GM23338 (cell line): Measurements from ENCODE around the gene PTPRH. TPM values are rescaled to one million over a fixed set of nuclear protein-coding genes. Genes with fewer than 3 reads are reported as not detected.

Experiments used
- ATAC-seq: fragments of 200-7000 bp; cut with Tn5 transposase; 3 replicates; pipeline ENCODE4 v1.9.1; 2020
- DNase-seq: peaks from one replicate; pipeline ENCODE4 v3.0.0-alpha.2; 2015; ENCODE audit warnings: low spot score
- H2AFZ ChIP-seq: fragments of 200-600 bp; sonication (generic); 2 replicates; pipeline ENCODE4 v1.8.0; 2016; ENCODE audit warnings: antibody characterized with exemption, mild to moderate bottlenecking, moderate library complexity
- H3F3A ChIP-seq: fragments of 200-600 bp; sonication (generic); replicated peaks from 2 replicates; pipeline ENCODE4 v1.8.0; 2017; ENCODE audit warnings: antibody characterized with exemption, mixed run types, low read depth
- H3K27ac ChIP-seq: fragments of 200-600 bp; sonication (generic); 2 replicates; pipeline ENCODE4 v1.6.1; 2016; ENCODE audit warnings: low read depth
- H3K27me3 ChIP-seq: fragments of 200-600 bp; sonication (generic); 2 replicates; pipeline ENCODE4 v1.8.0; 2016; ENCODE audit warnings: mild to moderate bottlenecking, mixed run types, moderate library complexity; ENCODE audit not compliant: insufficient read depth
- H3K36me3 ChIP-seq: fragments of 200-600 bp; sonication (generic); 2 replicates; pipeline ENCODE4 v1.8.0; 2016; ENCODE audit warnings: mild to moderate bottlenecking; ENCODE audit not compliant: insufficient read depth
- H3K4me1 ChIP-seq: fragments of 200-600 bp; sonication (generic); 2 replicates; pipeline ENCODE4 v1.8.0; 2016; ENCODE audit warnings: mild to moderate bottlenecking, moderate library complexity; ENCODE audit not compliant: insufficient read depth
- H3K4me2 ChIP-seq: fragments of 200-600 bp; sonication (generic); 2 replicates; pipeline ENCODE4 v1.7.1; 2017; ENCODE audit warnings: mixed run types
- H3K4me3 ChIP-seq: fragments of 200-600 bp; sonication (generic); 2 replicates; pipeline ENCODE4 v1.6.1; 2016; ENCODE audit warnings: mixed run types
- H3K79me2 ChIP-seq: fragments of 200-600 bp; sonication (generic); replicated peaks from 2 replicates; pipeline ENCODE4 v1.8.0; 2017; ENCODE audit warnings: mild to moderate bottlenecking; ENCODE audit not compliant: insufficient read depth
- H3K9me2 ChIP-seq: fragments of 200-600 bp; sonication (generic); 2 replicates; pipeline ENCODE4 v1.8.0; 2017; ENCODE audit not compliant: insufficient read depth
- H4K20me1 ChIP-seq: fragments of 200-600 bp; sonication (generic); replicated peaks from 2 replicates; pipeline ENCODE4 v1.8.0; 2017; ENCODE audit warnings: mild to moderate bottlenecking; ENCODE audit not compliant: insufficient read depth
- H3K27ac Mint-ChIP-seq: 2 replicates; pipeline ENCODE4 v1.8.0; 2020; ENCODE audit warnings: inconsistent platforms, mild to moderate bottlenecking, moderate library complexity, mixed read lengths
- H3K27me3 Mint-ChIP-seq: 3 replicates; pipeline ENCODE4 v1.8.0; 2022; ENCODE audit warnings: low read depth, mild to moderate bottlenecking, moderate library complexity, mixed read lengths, inconsistent platforms; ENCODE audit not compliant: insufficient read depth, poor library complexity
- H3K36me3 Mint-ChIP-seq: 3 replicates; pipeline ENCODE4 v1.8.0; 2021; ENCODE audit warnings: low read depth, mild to moderate bottlenecking, inconsistent platforms, moderate library complexity, mixed read lengths
- H3K4me1 Mint-ChIP-seq: 3 replicates; pipeline ENCODE4 v1.8.0; 2020; ENCODE audit warnings: mild to moderate bottlenecking, inconsistent platforms, mixed read lengths
- H3K4me3 Mint-ChIP-seq: 3 replicates; pipeline ENCODE4 v1.8.0; 2021; ENCODE audit warnings: moderate library complexity, mild to moderate bottlenecking, inconsistent platforms, mixed read lengths
- H3K9me3 Mint-ChIP-seq: 3 replicates; pipeline ENCODE4 v1.8.0; 2020; ENCODE audit warnings: moderate library complexity, mild to moderate bottlenecking, inconsistent platforms, mixed read lengths
- CREB1 ChIP-seq: fragments of 250-450 bp; sonication (Bioruptor Pico); IDR thresholded peaks from 2 replicates; pipeline ENCODE4 v1.5.0; 2020; ENCODE audit warnings: low read depth, mild to moderate bottlenecking, moderate library complexity
- EZH2 ChIP-seq: fragments of 200-600 bp; sonication (generic); IDR thresholded peaks from one replicate; pipeline ENCODE4 v1.8.0; 2017; ENCODE audit warnings: antibody characterized with exemption, mild to moderate bottlenecking, low read depth; ENCODE audit not compliant: unreplicated experiment
- JUNB ChIP-seq: IDR thresholded peaks from one replicate; pipeline ENCODE4 v1.6.1; 2016; ENCODE audit warnings: antibody characterized with exemption; ENCODE audit not compliant: unreplicated experiment
- NANOG ChIP-seq: IDR thresholded peaks from 2 replicates; pipeline ENCODE4 v1.6.1; 2016; ENCODE audit warnings: antibody characterized with exemption, borderline replicate concordance
- POLR2AphosphoS5 ChIP-seq: IDR thresholded peaks from 2 replicates; pipeline ENCODE4 v1.6.1; 2016; ENCODE audit warnings: antibody characterized with exemption, low read depth
- ZNF114 ChIP-seq: fragments of 250-450 bp; sonication (Bioruptor Pico); IDR thresholded peaks from 2 replicates; pipeline ENCODE4 v1.5.0; 2020; ENCODE audit warnings: mild to moderate bottlenecking, moderate library complexity
- ZNF331 ChIP-seq: fragments of 250-450 bp; sonication (Bioruptor Pico); IDR thresholded peaks from 2 replicates; pipeline ENCODE4 v1.5.0; 2020; ENCODE audit warnings: low read depth, mild to moderate bottlenecking, moderate library complexity
- polyA plus RNA-seq: library from polyadenylated mRNA; unstranded; fragments of >200 nt; fragmentation: Nextera tagmentation; extraction: Ambion mirVana; gene quantifications from 2 replicates; pipeline ENCODE4 v1.2.1, GENCODE V29; 2016
- total RNA-seq: library from RNA; depleted of rRNA; stranded (reverse); fragments of >200 nt; shearing (Covaris generic); gene quantifications from 2 replicates; pipeline ENCODE4 v1.2.3, GENCODE V29; 2014
- TF ChIP-seq, protein P1 (sequence below): IDR thresholded peaks from 2 replicates; pipeline ENCODE4 v1.6.1; 2016; ENCODE audit warnings: antibody characterized with exemption
- TF ChIP-seq, protein P2 (sequence below): fragments of 250-450 bp; sonication (Bioruptor Pico); IDR thresholded peaks from 2 replicates; pipeline ENCODE4 v1.5.0; 2020; ENCODE audit warnings: mild to moderate bottlenecking, moderate library complexity
- TF ChIP-seq, protein P3 (sequence below), 2 experiments: fragments of 200-600 bp in 1 of 2; sonication (generic) in 1 of 2; conservative IDR thresholded peaks; 2 replicates each; pipeline versions ENCODE4 v1.5.1 to v1.6.1; 2016 to 2017; ENCODE audit warnings: antibody characterized with exemption in 2 of 2, low read depth in 2 of 2, mild to moderate bottlenecking in 2 of 2, moderate library complexity in 1 of 2

PTPRH gene
- total and polyA plus RNA-seq, 2 experiments from 2014 or later = 0.16 to 2.1 TPM

DNA sequence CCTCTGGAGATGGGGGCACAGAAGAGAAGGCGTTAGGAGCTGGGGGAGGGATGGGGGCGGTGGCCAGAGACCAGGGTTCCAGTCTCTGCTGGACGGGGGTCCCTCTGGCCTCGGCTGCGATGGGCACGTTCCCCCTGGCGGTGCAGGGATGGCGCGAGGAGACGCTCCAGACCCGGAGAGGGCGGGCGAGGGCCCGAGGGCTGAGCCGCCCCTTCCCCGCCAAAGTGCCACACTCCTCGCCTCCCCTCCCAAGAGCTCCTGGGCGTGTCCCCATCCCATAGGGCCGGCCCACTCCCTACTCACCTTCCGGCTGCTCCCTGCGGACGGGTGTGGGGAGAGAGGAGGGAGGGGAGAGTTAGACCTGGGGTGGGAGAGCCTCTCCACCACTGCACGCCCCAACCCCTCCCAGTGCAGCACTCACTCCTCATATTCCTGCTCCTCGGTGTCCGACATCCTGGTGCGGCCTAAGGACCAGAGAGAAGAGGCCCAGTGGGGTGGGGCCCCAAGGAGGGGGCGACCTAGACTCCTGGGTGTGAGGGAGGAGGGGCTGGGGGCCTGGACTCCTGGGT lies 62.5 kb downstream of the PTPRH start:
- H3K4me3 ChIP-seq = peak overlapping the region; percentile 74
- H3K27me3 ChIP-seq = peaks cover 9% of the 10 kb centered on the region; the same call in 1 of the 2 replicates
- no peaks in the 10 kb centered on the region for H3K79me2 ChIP-seq
- H3K9me2 ChIP-seq = no peaks in the 10 kb centered on the region
- H2AFZ ChIP-seq = no peak overlapping the region
- H3K4me1 ChIP-seq = peaks cover 25% of the 10 kb centered on the region
- H3K4me1 Mint-ChIP-seq = peaks cover 34% of the 10 kb centered on the region
- H4K20me1 ChIP-seq = no peaks in the 10 kb centered on the region; the same call in 1 of the 2 replicates
- H3K4me3 Mint-ChIP-seq = peak overlapping the region; percentile 65
- H3K36me3 ChIP-seq = no peaks in the 10 kb centered on the region
- DNase-seq = peak; percentile 96
- peaks cover 17% of the 10 kb centered on the region for H3K27me3 Mint-ChIP-seq
- peaks cover 17% of the 10 kb centered on the region for H3K36me3 Mint-ChIP-seq
- no peak overlapping the region for H3K27ac Mint-ChIP-seq
- peak; percentile 88 for ATAC-seq
- 0 out of 3 replicates have a peak, but pooled peaks cover under 1% of the 10 kb centered on the region for H3K9me3 Mint-ChIP-seq
- H3K27ac ChIP-seq = peak overlapping the region; percentile 88; the same call in 1 of the 2 replicates
- H3F3A ChIP-seq = peaks cover 13% of the 10 kb centered on the region; the same call in 1 of the 2 replicates
- TF ChIP-seq, protein P1, sequence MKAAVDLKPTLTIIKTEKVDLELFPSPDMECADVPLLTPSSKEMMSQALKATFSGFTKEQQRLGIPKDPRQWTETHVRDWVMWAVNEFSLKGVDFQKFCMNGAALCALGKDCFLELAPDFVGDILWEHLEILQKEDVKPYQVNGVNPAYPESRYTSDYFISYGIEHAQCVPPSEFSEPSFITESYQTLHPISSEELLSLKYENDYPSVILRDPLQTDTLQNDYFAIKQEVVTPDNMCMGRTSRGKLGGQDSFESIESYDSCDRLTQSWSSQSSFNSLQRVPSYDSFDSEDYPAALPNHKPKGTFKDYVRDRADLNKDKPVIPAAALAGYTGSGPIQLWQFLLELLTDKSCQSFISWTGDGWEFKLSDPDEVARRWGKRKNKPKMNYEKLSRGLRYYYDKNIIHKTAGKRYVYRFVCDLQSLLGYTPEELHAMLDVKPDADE = no peak
- TF ChIP-seq, protein P2, sequence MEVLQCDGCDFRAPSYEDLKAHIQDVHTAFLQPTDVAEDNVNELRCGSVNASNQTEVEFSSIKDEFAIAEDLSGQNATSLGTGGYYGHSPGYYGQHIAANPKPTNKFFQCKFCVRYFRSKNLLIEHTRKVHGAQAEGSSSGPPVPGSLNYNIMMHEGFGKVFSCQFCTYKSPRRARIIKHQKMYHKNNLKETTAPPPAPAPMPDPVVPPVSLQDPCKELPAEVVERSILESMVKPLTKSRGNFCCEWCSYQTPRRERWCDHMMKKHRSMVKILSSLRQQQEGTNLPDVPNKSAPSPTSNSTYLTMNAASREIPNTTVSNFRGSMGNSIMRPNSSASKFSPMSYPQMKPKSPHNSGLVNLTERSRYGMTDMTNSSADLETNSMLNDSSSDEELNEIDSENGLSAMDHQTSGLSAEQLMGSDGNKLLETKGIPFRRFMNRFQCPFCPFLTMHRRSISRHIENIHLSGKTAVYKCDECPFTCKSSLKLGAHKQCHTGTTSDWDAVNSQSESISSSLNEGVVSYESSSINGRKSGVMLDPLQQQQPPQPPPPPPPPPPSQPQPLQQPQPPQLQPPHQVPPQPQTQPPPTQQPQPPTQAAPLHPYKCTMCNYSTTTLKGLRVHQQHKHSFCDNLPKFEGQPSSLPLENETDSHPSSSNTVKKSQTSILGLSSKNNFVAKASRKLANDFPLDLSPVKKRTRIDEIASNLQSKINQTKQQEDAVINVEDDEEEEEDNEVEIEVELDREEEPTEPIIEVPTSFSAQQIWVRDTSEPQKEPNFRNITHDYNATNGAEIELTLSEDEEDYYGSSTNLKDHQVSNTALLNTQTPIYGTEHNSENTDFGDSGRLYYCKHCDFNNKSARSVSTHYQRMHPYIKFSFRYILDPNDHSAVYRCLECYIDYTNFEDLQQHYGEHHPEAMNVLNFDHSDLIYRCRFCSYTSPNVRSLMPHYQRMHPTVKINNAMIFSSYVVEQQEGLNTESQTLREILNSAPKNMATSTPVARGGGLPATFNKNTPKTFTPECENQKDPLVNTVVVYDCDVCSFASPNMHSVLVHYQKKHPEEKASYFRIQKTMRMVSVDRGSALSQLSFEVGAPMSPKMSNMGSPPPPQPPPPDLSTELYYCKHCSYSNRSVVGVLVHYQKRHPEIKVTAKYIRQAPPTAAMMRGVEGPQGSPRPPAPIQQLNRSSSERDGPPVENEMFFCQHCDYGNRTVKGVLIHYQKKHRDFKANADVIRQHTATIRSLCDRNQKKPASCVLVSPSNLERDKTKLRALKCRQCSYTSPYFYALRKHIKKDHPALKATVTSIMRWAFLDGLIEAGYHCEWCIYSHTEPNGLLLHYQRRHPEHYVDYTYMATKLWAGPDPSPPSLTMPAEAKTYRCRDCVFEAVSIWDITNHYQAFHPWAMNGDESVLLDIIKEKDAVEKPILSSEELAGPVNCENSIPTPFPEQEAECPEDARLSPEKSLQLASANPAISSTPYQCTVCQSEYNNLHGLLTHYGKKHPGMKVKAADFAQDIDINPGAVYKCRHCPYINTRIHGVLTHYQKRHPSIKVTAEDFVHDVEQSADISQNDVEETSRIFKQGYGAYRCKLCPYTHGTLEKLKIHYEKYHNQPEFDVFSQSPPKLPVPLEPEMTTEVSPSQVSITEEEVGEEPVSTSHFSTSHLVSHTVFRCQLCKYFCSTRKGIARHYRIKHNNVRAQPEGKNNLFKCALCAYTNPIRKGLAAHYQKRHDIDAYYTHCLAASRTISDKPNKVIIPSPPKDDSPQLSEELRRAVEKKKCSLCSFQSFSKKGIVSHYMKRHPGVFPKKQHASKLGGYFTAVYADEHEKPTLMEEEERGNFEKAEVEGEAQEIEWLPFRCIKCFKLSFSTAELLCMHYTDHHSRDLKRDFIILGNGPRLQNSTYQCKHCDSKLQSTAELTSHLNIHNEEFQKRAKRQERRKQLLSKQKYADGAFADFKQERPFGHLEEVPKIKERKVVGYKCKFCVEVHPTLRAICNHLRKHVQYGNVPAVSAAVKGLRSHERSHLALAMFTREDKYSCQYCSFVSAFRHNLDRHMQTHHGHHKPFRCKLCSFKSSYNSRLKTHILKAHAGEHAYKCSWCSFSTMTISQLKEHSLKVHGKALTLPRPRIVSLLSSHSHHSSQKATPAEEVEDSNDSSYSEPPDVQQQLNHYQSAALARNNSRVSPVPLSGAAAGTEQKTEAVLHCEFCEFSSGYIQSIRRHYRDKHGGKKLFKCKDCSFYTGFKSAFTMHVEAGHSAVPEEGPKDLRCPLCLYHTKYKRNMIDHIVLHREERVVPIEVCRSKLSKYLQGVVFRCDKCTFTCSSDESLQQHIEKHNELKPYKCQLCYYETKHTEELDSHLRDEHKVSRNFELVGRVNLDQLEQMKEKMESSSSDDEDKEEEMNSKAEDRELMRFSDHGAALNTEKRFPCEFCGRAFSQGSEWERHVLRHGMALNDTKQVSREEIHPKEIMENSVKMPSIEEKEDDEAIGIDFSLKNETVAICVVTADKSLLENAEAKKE (CRISPR knock-in tag) = no peak
- no peak for TF ChIP-seq CREB1
- peak; percentile 60 for TF ChIP-seq POLR2AphosphoS5
- no peak for TF ChIP-seq ZNF114 (CRISPR knock-in tag)
- TF ChIP-seq JUNB = no peak
- no peak for TF ChIP-seq EZH2
- TF ChIP-seq ZNF331 = no peak
- TF ChIP-seq, protein P3, sequence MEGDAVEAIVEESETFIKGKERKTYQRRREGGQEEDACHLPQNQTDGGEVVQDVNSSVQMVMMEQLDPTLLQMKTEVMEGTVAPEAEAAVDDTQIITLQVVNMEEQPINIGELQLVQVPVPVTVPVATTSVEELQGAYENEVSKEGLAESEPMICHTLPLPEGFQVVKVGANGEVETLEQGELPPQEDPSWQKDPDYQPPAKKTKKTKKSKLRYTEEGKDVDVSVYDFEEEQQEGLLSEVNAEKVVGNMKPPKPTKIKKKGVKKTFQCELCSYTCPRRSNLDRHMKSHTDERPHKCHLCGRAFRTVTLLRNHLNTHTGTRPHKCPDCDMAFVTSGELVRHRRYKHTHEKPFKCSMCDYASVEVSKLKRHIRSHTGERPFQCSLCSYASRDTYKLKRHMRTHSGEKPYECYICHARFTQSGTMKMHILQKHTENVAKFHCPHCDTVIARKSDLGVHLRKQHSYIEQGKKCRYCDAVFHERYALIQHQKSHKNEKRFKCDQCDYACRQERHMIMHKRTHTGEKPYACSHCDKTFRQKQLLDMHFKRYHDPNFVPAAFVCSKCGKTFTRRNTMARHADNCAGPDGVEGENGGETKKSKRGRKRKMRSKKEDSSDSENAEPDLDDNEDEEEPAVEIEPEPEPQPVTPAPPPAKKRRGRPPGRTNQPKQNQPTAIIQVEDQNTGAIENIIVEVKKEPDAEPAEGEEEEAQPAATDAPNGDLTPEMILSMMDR (conservative IDR thresholded peaks at IDR 0.05; ENCODE audit: low read depth in 2 of 2) = 0 out of 4 replicates have a peak, but pooled peaks of 1 of the 2 experiments have one; percentile 3
- TF ChIP-seq NANOG = no peak
- H3K4me2 ChIP-seq = peak overlapping the region; percentile 74
